Stimulated activated naive CD8-positive, alpha-beta T cell treated with anti-CD3 and anti-CD28 coated beads, Interleukin-15, Interleukin-2, amounts not matched to agents 100 U/mL and 50 U/mL, for 24 hours (primary cell): ENCODE results near the gene TICRR.
"Not testable (repeated sequence)": the region's sequence is repeated elsewhere in the genome, so short reads cannot be mapped to it uniquely, and the experiment has no call there.

ENCODE experiments used
- ATAC-seq: fragments of 150-1000 bp; cut with Tn5 transposase; one replicate; pipeline ENCODE4 v1.10.0; 2021
- DNase-seq: peaks from one replicate; pipeline ENCODE4 v3.0.0; 2021

The TICRR gene

GRCh38 chr15:89569090-89569745 lies 6.1 kb upstream of the TICRR start:
- ATAC-seq, result no peak

GRCh38 chr15:89575656-89576416 lies 567 bp downstream of the TICRR start:
- peak; percentile 9 for ATAC-seq

More at GRCh38 chr15:89569090-89569745, 6.1 kb upstream of the TICRR start:
- DNase-seq, result no peak

GRCh38 chr15:89576417-89576773 lies 1.1 kb downstream of the TICRR start:
- DNase-seq (no peak), ATAC-seq (no peak)

More at GRCh38 chr15:89575656-89576416, 567 bp downstream of the TICRR start:
- DNase-seq, result peak; percentile 47

GRCh38 chr15:89577776-89578115 lies 2.5 kb downstream of the TICRR start:
- DNase-seq (no peak), ATAC-seq (no peak)

- DNase-seq (no peak), ATAC-seq (no peak)
These were observed 2.9 kb downstream of the TICRR start for GRCh38 chr15:89578146-89578545.

- ATAC-seq, DNase-seq: not testable (repeated sequence)
These were observed 5.5 kb downstream of the TICRR start for GRCh38 chr15:89580747-89581146.

GRCh38 chr15:89586651-89587050 lies 11.4 kb downstream of the TICRR start:
- DNase-seq, result no peak
- no peak for ATAC-seq

GRCh38 chr15:89587955-89588354 lies 12.7 kb downstream of the TICRR start:
- ATAC-seq (no peak), DNase-seq (no peak)

GRCh38 chr15:89591834-89592233 lies 16.6 kb downstream of the TICRR start:
- DNase-seq (no peak), ATAC-seq (no peak)

- ATAC-seq (no peak), DNase-seq (no peak)
These were observed 17.7 kb downstream of the TICRR start for GRCh38 chr15:89593018-89593417.

GRCh38 chr15:89599021-89599420 lies 23.8 kb downstream of the TICRR start:
- ATAC-seq (no peak), DNase-seq (no peak)

- no peak for DNase-seq
- no peak for ATAC-seq
These were observed 36.0 kb downstream of the TICRR start for GRCh38 chr15:89611317-89611716.

- DNase-seq, result no peak
- ATAC-seq, result no peak
These were observed 37.8 kb downstream of the TICRR start for GRCh38 chr15:89613031-89613430.

- no peak for DNase-seq
- no peak for ATAC-seq
These were observed 38.9 kb downstream of the TICRR start for GRCh38 chr15:89614164-89614563.

- DNase-seq (no peak), ATAC-seq (no peak)
These were observed 39.9 kb downstream of the TICRR start for GRCh38 chr15:89615135-89615534.

- no peak for DNase-seq
- ATAC-seq, result no peak
These were observed 41.0 kb downstream of the TICRR start for GRCh38 chr15:89616228-89616627.

- no peak for DNase-seq
- no peak for ATAC-seq
These were observed 46.3 kb downstream of the TICRR start for GRCh38 chr15:89621547-89621946.

GRCh38 chr15:89623165-89623564 lies 47.9 kb downstream of the TICRR start:
- ATAC-seq (no peak), DNase-seq (no peak)

GRCh38 chr15:89625716-89626115 lies 50.4 kb downstream of the TICRR start:
- ATAC-seq, result no peak
- no peak for DNase-seq

- no peak for DNase-seq
- no peak for ATAC-seq
These were observed 52.1 kb downstream of the TICRR start for GRCh38 chr15:89627256-89627970.

GRCh38 chr15:89628301-89628700 lies 53.0 kb downstream of the TICRR start:
- DNase-seq (no peak), ATAC-seq (no peak)

- no peak for ATAC-seq
- DNase-seq, result no peak
These were observed 53.8 kb downstream of the TICRR start for GRCh38 chr15:89628806-89629715.
